ENCODE measurements around the gene FBXO47.
"Not testable (repeated sequence)": the region's sequence is repeated elsewhere in the genome, so short reads cannot be mapped to it uniquely, and the experiment has no call there.

The FBXO47 gene

GRCh38 chr17:38920374-38921291 lies 46.6 kb downstream of the FBXO47 start:
- no peak for DNase-seq

- DNase-seq, result no peak
These were observed 47.7 kb downstream of the FBXO47 start for GRCh38 chr17:38919316-38920078.

GRCh38 chr17:38918916-38919315 lies 48.3 kb downstream of the FBXO47 start:
- no peak for DNase-seq

GRCh38 chr17:38918129-38918913 lies 48.9 kb downstream of the FBXO47 start:
- no peak for DNase-seq

GRCh38 chr17:38917259-38917658 lies 49.9 kb downstream of the FBXO47 start:
- DNase-seq, result no peak

- DNase-seq, result no peak
These were observed 50.4 kb downstream of the FBXO47 start for GRCh38 chr17:38916771-38917170.

- no peak for DNase-seq
These were observed 51.6 kb downstream of the FBXO47 start for GRCh38 chr17:38915639-38915995.

GRCh38 chr17:38914741-38915638 lies 52.2 kb downstream of the FBXO47 start:
- no peak for DNase-seq

- DNase-seq, result no peak
These were observed 54.9 kb downstream of the FBXO47 start for GRCh38 chr17:38912221-38912813.

GRCh38 chr17:38911731-38912081 lies 55.5 kb downstream of the FBXO47 start:
- not testable (repeated sequence) for DNase-seq

- DNase-seq, result no peak
These were observed 56.0 kb downstream of the FBXO47 start for GRCh38 chr17:38911081-38911730.

GRCh38 chr17:38910325-38910724 lies 56.9 kb downstream of the FBXO47 start:
- peak; percentile 0 for DNase-seq

GRCh38 chr17:38908676-38909181 lies 58.5 kb downstream of the FBXO47 start:
- DNase-seq, result no peak

GRCh38 chr17:38907930-38908675 lies 59.1 kb downstream of the FBXO47 start:
- peak; percentile 16 for DNase-seq

GRCh38 chr17:38906460-38907228 lies 60.6 kb downstream of the FBXO47 start:
- no peak for DNase-seq

- DNase-seq, result peak; percentile 10
These were observed 61.8 kb downstream of the FBXO47 start for GRCh38 chr17:38905375-38905774.

GRCh38 chr17:38904892-38905291 lies 62.3 kb downstream of the FBXO47 start:
- DNase-seq, result no peak

GRCh38 chr17:38903404-38903803 lies 63.8 kb downstream of the FBXO47 start:
- DNase-seq, result no peak

GRCh38 chr17:38900978-38901656 lies 66.1 kb downstream of the FBXO47 start:
- peak; percentile 55 for DNase-seq
